ENCODE data around the gene DOCK11. TPM values are rescaled to one million over a fixed set of nuclear protein-coding genes. Genes with fewer than 3 reads are reported as not detected.
"Not testable (repeated sequence)": the region's sequence is repeated elsewhere in the genome, so short reads cannot be mapped to it uniquely, and the experiment has no call there.

The DOCK11 gene
- total RNA-seq, 1 donor from 2014 or later, result 5.8 TPM

GRCh38 chrX:118571836-118572235, 76.2 kb downstream of the DOCK11 start:
- peaks cover 2% of the 10 kb centered on the region for H3K36me3 Mint-ChIP-seq (ENCODE audit: insufficient read depth)
- DNase-seq (ENCODE audit: low spot score, unreplicated experiment), result no peak
- H3K27me3 Mint-ChIP-seq, result no peaks in the 10 kb centered on the region
- peaks cover 2% of the 10 kb centered on the region for H3K4me1 Mint-ChIP-seq (ENCODE audit: low read depth)
- no peak overlapping the region for H3K27ac Mint-ChIP-seq
- H3K4me3 Mint-ChIP-seq (ENCODE audit: low read depth), result no peak overlapping the region
- peaks cover 8% of the 10 kb centered on the region for H3K9me3 Mint-ChIP-seq (ENCODE audit: low read depth)
- TF ChIP-seq, protein P1, sequence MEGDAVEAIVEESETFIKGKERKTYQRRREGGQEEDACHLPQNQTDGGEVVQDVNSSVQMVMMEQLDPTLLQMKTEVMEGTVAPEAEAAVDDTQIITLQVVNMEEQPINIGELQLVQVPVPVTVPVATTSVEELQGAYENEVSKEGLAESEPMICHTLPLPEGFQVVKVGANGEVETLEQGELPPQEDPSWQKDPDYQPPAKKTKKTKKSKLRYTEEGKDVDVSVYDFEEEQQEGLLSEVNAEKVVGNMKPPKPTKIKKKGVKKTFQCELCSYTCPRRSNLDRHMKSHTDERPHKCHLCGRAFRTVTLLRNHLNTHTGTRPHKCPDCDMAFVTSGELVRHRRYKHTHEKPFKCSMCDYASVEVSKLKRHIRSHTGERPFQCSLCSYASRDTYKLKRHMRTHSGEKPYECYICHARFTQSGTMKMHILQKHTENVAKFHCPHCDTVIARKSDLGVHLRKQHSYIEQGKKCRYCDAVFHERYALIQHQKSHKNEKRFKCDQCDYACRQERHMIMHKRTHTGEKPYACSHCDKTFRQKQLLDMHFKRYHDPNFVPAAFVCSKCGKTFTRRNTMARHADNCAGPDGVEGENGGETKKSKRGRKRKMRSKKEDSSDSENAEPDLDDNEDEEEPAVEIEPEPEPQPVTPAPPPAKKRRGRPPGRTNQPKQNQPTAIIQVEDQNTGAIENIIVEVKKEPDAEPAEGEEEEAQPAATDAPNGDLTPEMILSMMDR (IDR thresholded peaks at IDR 0.05; ENCODE audit: unreplicated experiment), result no peak

DNA sequence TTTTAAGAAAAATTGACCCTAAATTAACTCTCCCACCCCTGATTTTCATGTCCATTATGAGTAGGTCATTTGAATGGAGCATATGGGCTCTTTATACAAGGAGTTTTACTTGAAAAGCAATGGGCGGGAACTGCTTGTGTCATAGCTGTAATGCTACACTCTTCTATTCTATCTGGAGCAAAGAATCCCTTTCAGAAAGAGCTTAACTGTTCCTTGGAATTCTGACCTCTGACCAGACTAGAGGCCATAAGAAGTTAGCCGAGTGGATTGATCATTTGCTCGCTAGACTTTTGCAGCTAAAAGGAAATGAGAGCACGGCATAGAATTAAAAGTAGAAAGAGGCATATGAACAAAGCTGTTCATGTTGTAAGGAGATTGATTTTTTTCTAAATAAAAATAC, 79.1 kb downstream of the DOCK11 start:
- H3K9me3 Mint-ChIP-seq (ENCODE audit: low read depth), result peaks cover 4% of the 10 kb centered on the region
- H3K27ac Mint-ChIP-seq, result no peak overlapping the region
- H3K4me3 Mint-ChIP-seq (ENCODE audit: low read depth), result no peak overlapping the region
- TF ChIP-seq, protein P1 (IDR thresholded peaks at IDR 0.05; ENCODE audit: unreplicated experiment), result no peak
- H3K4me1 Mint-ChIP-seq (ENCODE audit: low read depth), result peaks cover 6% of the 10 kb centered on the region
- peaks cover 2% of the 10 kb centered on the region for H3K36me3 Mint-ChIP-seq (ENCODE audit: insufficient read depth)
- DNase-seq (ENCODE audit: low spot score, unreplicated experiment), result no peak
- no peaks in the 10 kb centered on the region for H3K27me3 Mint-ChIP-seq

GRCh38 chrX:118577041-118577440, 81.4 kb downstream of the DOCK11 start:
- Mint-ChIP-seq H3K27me3 (no peaks in the 10 kb centered on the region), H3K9me3 (ENCODE audit: low read depth) (peaks cover 4% of the 10 kb centered on the region), H3K27ac (no peak overlapping the region), H3K4me1 (ENCODE audit: low read depth) (peaks cover 8% of the 10 kb centered on the region), H3K4me3 (ENCODE audit: low read depth) (no peak overlapping the region), H3K36me3 (ENCODE audit: insufficient read depth) (no peaks in the 10 kb centered on the region)
- TF ChIP-seq, protein P1 (IDR thresholded peaks at IDR 0.05; ENCODE audit: unreplicated experiment), result no peak
- DNase-seq (ENCODE audit: low spot score, unreplicated experiment), result no peak

- H3K27me3 Mint-ChIP-seq, result no peaks in the 10 kb centered on the region
- H3K9me3 Mint-ChIP-seq (ENCODE audit: low read depth), result peaks cover 13% of the 10 kb centered on the region
- no peak overlapping the region for H3K4me3 Mint-ChIP-seq (ENCODE audit: low read depth)
- peaks cover 8% of the 10 kb centered on the region for H3K4me1 Mint-ChIP-seq (ENCODE audit: low read depth)
- peaks cover 2% of the 10 kb centered on the region for H3K36me3 Mint-ChIP-seq (ENCODE audit: insufficient read depth)
- TF ChIP-seq, protein P1 (IDR thresholded peaks at IDR 0.05; ENCODE audit: unreplicated experiment), result no peak
- no peak for DNase-seq (ENCODE audit: low spot score, unreplicated experiment)
- H3K27ac Mint-ChIP-seq, result no peak overlapping the region
These were observed 83.8 kb downstream of the DOCK11 start for GRCh38 chrX:118579417-118579816.

DNA sequence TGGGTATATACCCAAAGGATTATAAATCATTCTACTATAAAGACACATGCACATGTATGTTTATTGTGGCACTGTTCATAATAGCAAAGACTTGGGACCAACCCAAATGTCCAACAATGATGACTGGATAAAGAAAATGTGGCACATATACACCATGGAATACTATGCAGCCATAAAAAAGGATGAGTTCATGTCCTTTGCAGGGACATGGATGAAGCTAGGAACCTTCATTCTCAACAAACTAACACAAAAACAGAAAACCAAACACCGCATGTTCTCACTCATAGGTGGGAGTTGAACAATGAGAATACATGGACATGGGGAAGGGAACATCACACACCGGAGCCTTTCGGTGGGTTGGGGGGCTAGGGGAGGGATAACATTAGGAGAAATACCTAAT, 87.3 kb downstream of the DOCK11 start:
- DNase-seq (ENCODE audit: low spot score, unreplicated experiment); H3K4me3 Mint-ChIP-seq (ENCODE audit: low read depth); H3K4me1 Mint-ChIP-seq (ENCODE audit: low read depth); H3K36me3 Mint-ChIP-seq (ENCODE audit: insufficient read depth); H3K27me3 Mint-ChIP-seq; H3K27ac Mint-ChIP-seq: not testable (repeated sequence)
- peaks cover 27% of the 10 kb centered on the region for H3K9me3 Mint-ChIP-seq (ENCODE audit: low read depth)

DNA sequence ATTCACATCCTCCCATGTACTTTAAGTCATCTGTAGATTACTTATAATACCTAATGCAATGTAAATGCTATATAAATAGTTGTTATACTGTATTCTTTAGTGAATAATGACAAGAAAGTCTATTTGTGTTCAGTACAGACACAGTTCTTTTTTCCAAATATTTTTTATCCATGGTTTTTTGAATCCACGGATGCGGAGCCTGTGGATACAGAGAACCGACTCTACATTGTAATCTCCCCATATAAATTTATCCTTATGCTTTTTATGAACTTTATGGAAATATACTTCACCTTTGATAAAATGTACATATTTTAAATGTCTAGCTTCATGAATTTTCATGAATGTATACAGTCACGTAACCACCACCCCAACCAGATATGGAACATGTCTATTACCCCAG, 88.2 kb downstream of the DOCK11 start:
- peaks cover 30% of the 10 kb centered on the region for H3K9me3 Mint-ChIP-seq (ENCODE audit: low read depth)
- H3K4me3 Mint-ChIP-seq (ENCODE audit: low read depth), result no peak overlapping the region
- DNase-seq (ENCODE audit: low spot score, unreplicated experiment), result no peak
- H3K4me1 Mint-ChIP-seq (ENCODE audit: low read depth), result peaks cover 6% of the 10 kb centered on the region
- TF ChIP-seq, protein P1 (IDR thresholded peaks at IDR 0.05; ENCODE audit: unreplicated experiment), result no peak
- H3K27me3 Mint-ChIP-seq, result no peaks in the 10 kb centered on the region
- H3K36me3 Mint-ChIP-seq (ENCODE audit: insufficient read depth), result peaks cover 4% of the 10 kb centered on the region
- H3K27ac Mint-ChIP-seq, result no peak overlapping the region

Measured in progenitor cell of endocrine pancreas (in vitro differentiated cells).